ENCODE data around the gene SYT15B.
"Not testable (repeated sequence)": the region's sequence is repeated elsewhere in the genome, so short reads cannot be mapped to it uniquely, and the experiment has no call there.

Gene SYT15B

GRCh38 chr10:47743611-47744550 lies 19.5 kb downstream of the SYT15B start:
- peak; percentile 4 for DNase-seq (ENCODE audit: low read depth)
- H3K4me3 ChIP-seq (ENCODE audit: control insufficient read depth, low read depth, low read length): peak overlapping the region; percentile 44

GRCh38 chr10:47740868-47741267 lies 22.5 kb downstream of the SYT15B start:
- H3K4me3 ChIP-seq (ENCODE audit: control insufficient read depth, low read depth, low read length); DNase-seq (ENCODE audit: low read depth): not testable (repeated sequence)

GRCh38 chr10:47730911-47731310 lies 32.5 kb downstream of the SYT15B start:
- H3K4me3 ChIP-seq (ENCODE audit: control insufficient read depth, low read depth, low read length); DNase-seq (ENCODE audit: low read depth): not testable (repeated sequence)

- H3K4me3 ChIP-seq (ENCODE audit: control insufficient read depth, low read depth, low read length); DNase-seq (ENCODE audit: low read depth): not testable (repeated sequence)
Measured at GRCh38 chr10:47725740-47726139, 37.7 kb downstream of the SYT15B start.

GRCh38 chr10:47725047-47725446 lies 38.3 kb downstream of the SYT15B start:
- not testable (repeated sequence) for H3K4me3 ChIP-seq (ENCODE audit: control insufficient read depth, low read depth, low read length)

GRCh38 chr10:47724119-47724518 lies 39.3 kb downstream of the SYT15B start:
- DNase-seq (ENCODE audit: low read depth); H3K4me3 ChIP-seq (ENCODE audit: control insufficient read depth, low read depth, low read length): not testable (repeated sequence)

More at GRCh38 chr10:47725047-47725446, 38.3 kb downstream of the SYT15B start:
- DNase-seq (ENCODE audit: low read depth): not testable (repeated sequence)

- H3K4me3 ChIP-seq (ENCODE audit: control insufficient read depth, low read depth, low read length); DNase-seq (ENCODE audit: low read depth): not testable (repeated sequence)
Measured at GRCh38 chr10:47723362-47723761, 40.0 kb downstream of the SYT15B start.

GRCh38 chr10:47717011-47717769 lies 46.2 kb downstream of the SYT15B start:
- DNase-seq (ENCODE audit: low read depth); H3K4me3 ChIP-seq (ENCODE audit: control insufficient read depth, low read depth, low read length): not testable (repeated sequence)
